Measurements from ENCODE around the gene FLG2. TPM values are rescaled to one million over a fixed set of nuclear protein-coding genes. Genes with fewer than 3 reads are reported as not detected.

FLG2 gene
- total and polyA plus RNA-seq, 2 of the 4 experiments (the other 2 are of a cell fraction) = 0.02 TPM; not detected in 1

DNA sequence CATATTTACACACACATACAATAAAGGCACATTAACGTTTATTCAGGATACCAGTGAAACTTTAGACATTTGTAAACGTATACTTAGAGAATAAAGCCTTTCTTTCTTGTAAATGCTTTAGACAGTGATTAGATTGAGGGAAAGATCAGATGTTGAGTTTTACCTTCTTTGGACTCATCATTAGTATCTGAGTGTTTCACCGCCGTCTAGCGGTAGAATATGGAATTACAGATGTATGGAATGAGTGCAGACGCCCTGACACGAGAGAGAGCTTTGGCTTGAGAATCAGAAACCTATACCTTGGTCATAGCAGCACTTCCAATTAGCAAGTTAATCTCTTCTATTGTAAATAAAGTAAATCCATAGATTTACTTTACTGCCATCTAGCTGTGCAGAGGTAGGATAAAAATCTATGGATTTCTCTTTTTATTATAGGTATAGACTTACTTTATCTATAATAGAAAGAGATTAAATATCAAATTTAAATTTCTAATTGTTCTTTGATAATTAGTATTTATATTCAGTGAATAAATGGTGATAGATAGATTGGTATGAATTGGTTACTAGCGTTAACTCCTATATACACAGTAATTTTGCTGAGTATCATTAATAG, 12.6 kb downstream of the FLG2 start:
- Histone ChIP-seq H2AK9ac (replicated peaks; ENCODE audit: low read depth, low read length, poor library complexity) (no peak overlapping the region), H2BK120ac (ENCODE audit: low read depth, low read length) (no peak overlapping the region), H3K4me1 (ENCODE audit: control insufficient read depth, insufficient read depth, low read length) (no peaks in the 10 kb centered on the region), H2BK20ac (ENCODE audit: low read depth, low read length) (no peak overlapping the region), H3K9me1 (ENCODE audit: insufficient read depth, low read length) (no peaks in the 10 kb centered on the region), H4K5ac (ENCODE audit: low read depth, low read length) (no peak overlapping the region), H4K8ac (ENCODE audit: low read depth in 2 of 2, low read length in 2 of 2) (no peak overlapping the region), H3K23ac (ENCODE audit: low read depth, low read length) (no peak overlapping the region), H3K79me1 (ENCODE audit: low read depth in 1 of 2, low read length in 2 of 2) (no peaks in the 10 kb centered on the region), H3K36me3 (ENCODE audit: control insufficient read depth, insufficient read depth, low read length) (no peaks in the 10 kb centered on the region), H4K20me1 (ENCODE audit: insufficient read depth, low read length) (no peaks in the 10 kb centered on the region; the same call in 1 of the 2 replicates), H2BK5ac (ENCODE audit: low read depth, low read length, poor library complexity, severe bottlenecking) (no peak overlapping the region), H2BK15ac (ENCODE audit: low read depth, low read length) (no peak overlapping the region), H3K4me2 (ENCODE audit: low read depth, low read length) (no peak overlapping the region), H3K4ac (ENCODE audit: low read depth, low read length) (no peak overlapping the region), H3K18ac (ENCODE audit: low read depth, low read length) (no peak overlapping the region), H3K14ac (replicated peaks; ENCODE audit: low read depth, low read length) (no peak overlapping the region), H3K4me3 (ENCODE audit: insufficient read depth, low read depth, low read length) (no peak overlapping the region), H3K27me3 (ENCODE audit: control insufficient read depth, insufficient read depth, low read length) (no peaks in the 10 kb centered on the region), H3K9me3 (ENCODE audit: control insufficient read depth, insufficient read depth, low read length) (0 out of 2 replicates have a peak, but pooled peaks cover 2% of the 10 kb centered on the region), H4K91ac (ENCODE audit: insufficient read depth, low read depth, low read length) (no peak overlapping the region), H2AFZ (replicated peaks; ENCODE audit: low read length, poor library complexity) (no peak overlapping the region), H3K56ac (ENCODE audit: extremely low read depth, insufficient read depth, low read length) (no peak overlapping the region), H2AK5ac (ENCODE audit: low read depth, low read length) (no peak overlapping the region), H3K27ac (ENCODE audit: insufficient read depth, low read length) (no peak overlapping the region), H3K9ac (ENCODE audit: low read depth, low read length) (no peak overlapping the region)
- TF ChIP-seq, protein P1, sequence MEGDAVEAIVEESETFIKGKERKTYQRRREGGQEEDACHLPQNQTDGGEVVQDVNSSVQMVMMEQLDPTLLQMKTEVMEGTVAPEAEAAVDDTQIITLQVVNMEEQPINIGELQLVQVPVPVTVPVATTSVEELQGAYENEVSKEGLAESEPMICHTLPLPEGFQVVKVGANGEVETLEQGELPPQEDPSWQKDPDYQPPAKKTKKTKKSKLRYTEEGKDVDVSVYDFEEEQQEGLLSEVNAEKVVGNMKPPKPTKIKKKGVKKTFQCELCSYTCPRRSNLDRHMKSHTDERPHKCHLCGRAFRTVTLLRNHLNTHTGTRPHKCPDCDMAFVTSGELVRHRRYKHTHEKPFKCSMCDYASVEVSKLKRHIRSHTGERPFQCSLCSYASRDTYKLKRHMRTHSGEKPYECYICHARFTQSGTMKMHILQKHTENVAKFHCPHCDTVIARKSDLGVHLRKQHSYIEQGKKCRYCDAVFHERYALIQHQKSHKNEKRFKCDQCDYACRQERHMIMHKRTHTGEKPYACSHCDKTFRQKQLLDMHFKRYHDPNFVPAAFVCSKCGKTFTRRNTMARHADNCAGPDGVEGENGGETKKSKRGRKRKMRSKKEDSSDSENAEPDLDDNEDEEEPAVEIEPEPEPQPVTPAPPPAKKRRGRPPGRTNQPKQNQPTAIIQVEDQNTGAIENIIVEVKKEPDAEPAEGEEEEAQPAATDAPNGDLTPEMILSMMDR (conservative IDR thresholded peaks at IDR 0.05; ENCODE audit: low read depth, low read length) = peak; percentile 62
- TF ChIP-seq SMC3 (IDR thresholded peaks at IDR 0.05; ENCODE audit: low read depth, low read length) (peak; percentile 36), RFX5 (IDR thresholded peaks at IDR 0.05; ENCODE audit: low read depth, low read length) (no peak), RAD21 (IDR thresholded peaks at IDR 0.05; ENCODE audit: low read length) (peak; percentile 31)
- in situ Hi-C loops (cut with MboI; ENCODE audit: low sequenced_read_pairs) (no loop called here), intact Hi-C loops (cut with micrococcal nuclease) (loop anchor here (1.0 to 5.0 kb wide), 3 partner anchors 110 to 295 kb away; no protein-coding TSS in a partner anchor), dilution Hi-C loops (cut with HindIII; ENCODE audit: low sequenced_read_pairs, unreplicated experiment) (no loop called here)
- ChIA-PET POLR2A (ENCODE audit: unreplicated experiment) (no interaction called here), CTCF (interaction anchor here (0.6 to 1.1 kb wide), 7 partner anchors 12 to 111 kb away, joined by 3 to 7 read pairs (median 4); partner anchors contain the start of gene FLG2)
- WGBS, 2 experiments (ENCODE audit: extremely low coverage in 2 of 2, insufficient read length in 1 of 2) = no CpG with 5 or more reads among the region's 8 CpGs
- peak; percentile 75; the same call in 1 of the 2 replicates for ATAC-seq (ENCODE audit: low read depth)
- no TSS peak for BruUV-seq (replicated peaks)
- DNase-seq = peak; percentile 52
